ENCODE data around the gene SH3RF3.

DNA sequence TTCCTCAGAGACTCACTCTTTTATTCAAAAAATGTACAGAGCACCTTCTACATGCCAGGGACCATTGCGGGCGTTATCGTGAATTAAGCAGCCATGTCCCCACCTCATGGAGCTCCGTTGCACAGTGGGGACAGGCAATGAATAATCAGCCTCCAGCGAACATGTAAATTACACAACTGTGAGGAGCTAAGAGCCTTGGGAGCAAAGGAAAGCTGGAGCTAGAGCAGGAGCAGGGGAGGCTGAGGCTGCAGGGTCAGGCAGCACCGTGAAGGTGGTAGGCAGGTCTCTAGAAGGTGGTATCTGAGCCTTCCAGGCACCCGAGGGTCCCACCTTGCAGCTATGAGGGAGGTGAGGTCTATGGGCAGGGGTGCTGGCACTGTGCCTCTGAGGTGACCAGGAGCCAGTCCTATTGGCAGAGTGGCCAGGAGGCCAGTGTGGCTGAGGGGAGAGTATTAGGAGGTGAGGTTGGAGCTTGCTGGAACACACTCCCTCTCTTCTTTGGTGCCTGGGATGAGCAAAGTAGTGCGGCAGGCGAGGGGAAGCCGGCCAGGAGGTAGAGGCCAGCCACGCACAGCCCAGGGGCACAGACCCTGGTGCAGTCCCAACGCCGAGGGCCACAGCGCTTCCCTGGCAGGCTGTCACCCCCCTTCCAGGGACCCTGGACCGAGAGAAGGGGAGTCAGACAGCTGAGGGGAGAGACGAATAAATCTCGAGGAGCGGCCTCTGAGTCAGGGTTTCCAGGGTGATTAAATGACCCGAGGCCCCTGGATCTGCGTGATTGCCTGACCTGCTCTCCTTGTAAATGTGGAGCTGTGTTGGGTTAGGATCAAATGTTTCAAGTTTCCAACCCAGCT, 317.5 kb downstream of the SH3RF3 start:
- TF ChIP-seq, protein P1, sequence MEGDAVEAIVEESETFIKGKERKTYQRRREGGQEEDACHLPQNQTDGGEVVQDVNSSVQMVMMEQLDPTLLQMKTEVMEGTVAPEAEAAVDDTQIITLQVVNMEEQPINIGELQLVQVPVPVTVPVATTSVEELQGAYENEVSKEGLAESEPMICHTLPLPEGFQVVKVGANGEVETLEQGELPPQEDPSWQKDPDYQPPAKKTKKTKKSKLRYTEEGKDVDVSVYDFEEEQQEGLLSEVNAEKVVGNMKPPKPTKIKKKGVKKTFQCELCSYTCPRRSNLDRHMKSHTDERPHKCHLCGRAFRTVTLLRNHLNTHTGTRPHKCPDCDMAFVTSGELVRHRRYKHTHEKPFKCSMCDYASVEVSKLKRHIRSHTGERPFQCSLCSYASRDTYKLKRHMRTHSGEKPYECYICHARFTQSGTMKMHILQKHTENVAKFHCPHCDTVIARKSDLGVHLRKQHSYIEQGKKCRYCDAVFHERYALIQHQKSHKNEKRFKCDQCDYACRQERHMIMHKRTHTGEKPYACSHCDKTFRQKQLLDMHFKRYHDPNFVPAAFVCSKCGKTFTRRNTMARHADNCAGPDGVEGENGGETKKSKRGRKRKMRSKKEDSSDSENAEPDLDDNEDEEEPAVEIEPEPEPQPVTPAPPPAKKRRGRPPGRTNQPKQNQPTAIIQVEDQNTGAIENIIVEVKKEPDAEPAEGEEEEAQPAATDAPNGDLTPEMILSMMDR (IDR thresholded peaks at IDR 0.05) = no peak
- TF ChIP-seq POLR2A (IDR thresholded peaks at IDR 0.05) = no peak

All from adrenal gland (tissue), 5 donors.